NCI-H1092 (cell line): ENCODE results near the gene PPP1R3C.

Experiments
- DNase-seq: peaks from one replicate; lab custom pipeline; 2025; lab: John Stamatoyannopoulos, UW

Gene PPP1R3C

DNA sequence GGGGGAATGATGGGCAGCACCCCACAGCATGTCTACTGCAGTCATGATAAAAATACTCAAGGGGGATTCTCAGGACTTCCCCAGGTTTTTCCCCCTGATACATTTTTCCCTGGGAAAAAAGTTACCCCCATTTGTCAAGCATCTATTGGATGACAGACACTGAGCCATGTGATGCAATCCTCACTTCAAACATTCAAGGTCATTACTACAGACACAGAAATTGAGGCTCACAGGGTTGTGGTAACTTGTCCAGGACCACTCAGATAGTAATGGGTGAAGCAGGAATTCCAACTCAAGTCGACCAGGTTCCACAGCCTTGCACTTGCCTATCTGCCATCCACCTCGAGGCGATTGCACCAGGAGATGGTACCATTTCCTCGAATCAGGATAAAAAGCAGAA lies 31.7 kb downstream of the PPP1R3C start:
- DNase-seq = no peak

DNA sequence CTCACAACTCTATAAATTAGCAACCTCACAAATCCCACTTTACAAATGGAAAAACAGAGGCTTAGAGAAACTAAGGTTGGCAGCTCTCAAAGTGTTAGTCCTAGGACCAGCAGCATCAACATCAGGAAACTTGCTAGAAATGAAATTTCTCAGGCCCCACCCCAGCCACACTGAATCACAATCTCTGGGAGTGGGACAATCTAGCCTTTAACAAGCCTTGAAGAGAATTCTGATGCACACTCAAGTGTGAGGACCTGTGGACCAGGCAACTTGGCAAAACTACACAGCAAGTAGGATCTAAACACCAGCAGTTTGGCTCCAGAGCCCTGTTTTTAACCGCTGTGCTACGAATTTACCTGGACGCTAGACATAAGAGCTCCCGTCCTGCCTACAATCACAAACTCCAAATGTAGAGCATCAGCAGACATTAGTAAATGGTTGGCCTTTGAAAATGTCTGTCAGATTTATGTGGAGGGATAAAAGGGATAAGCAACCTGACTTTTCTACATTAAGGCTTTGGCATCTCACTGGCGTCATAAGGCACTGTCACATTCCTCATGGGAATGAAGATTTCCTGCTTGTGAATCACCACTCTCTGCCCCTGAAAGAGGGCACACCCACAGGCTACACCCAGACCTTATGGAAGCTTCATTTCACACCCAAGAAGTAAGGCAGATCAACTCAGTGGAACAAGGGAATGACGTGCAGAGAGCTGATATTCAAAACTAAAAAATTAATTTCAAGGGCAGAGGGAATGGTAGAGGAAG lies 34.5 kb downstream of the PPP1R3C start:
- DNase-seq = no peak

DNA sequence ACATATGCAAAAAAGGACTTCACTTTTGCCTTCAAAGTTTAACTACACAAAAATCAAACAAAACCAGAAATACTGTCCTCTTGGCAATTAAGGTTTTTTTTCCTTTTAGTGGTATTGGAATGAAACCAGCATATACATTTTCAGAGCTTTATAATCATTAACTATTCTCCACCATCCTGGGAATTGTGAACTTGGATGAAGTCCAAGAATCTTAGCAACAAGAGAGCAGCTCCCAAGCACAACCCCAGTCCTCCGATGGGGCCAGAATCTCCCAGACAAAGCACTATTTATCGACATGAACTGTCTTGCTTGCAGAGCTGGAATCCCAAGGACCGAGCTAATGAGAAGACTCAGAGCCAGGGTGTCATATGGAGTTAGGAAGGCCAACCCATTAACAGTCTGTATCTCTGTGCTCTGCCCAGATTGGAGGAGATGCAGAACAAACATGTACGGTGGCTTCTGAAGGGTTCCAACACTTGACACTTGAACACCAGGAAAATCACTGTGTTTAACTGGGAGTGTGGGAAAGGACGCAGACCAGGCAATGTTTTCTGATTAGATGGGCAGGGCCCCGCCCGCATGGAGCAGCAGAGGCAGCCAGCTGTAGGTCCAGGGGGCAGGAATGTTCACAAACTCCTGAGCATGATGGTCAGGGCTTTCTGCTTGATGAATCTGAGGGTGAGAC lies 35.5 kb downstream of the PPP1R3C start:
- peak; percentile 28 for DNase-seq

DNA sequence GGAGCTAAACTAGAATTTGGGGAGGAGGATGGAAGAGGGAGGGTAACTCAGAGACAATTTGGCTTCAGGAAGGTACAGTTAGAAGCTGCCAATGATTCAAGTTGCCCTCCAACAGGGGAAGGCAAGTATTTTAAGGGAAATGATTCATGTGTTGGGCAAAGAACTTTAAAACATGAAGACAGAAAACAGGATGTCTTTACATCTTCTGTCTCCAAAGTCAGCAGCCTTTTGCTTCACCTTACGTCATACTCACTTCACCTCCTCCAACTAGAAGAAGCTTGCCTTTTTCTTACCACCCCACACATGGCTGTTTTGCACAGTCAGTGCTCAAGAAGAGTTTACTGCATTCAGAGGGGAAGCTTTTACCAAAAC lies 36.1 kb downstream of the PPP1R3C start:
- no peak for DNase-seq

DNA sequence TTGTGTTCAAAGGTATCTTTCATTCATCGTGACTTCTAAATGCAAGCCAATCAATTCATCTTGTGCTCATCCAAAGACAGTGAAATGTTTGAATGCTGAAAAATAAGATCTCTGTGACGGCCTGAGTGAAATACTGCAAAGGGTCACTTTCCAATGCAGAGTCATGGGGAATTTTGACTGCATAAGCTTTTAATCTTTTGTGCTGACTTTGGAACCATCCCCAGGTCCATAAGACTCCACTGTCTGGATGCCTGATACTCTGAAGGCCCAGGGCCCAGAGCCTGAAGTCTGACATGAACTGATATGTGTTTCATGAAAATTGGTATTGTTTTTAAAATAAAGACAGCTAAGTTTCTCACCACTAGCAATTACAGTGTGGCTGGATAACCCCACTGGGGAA lies 39.0 kb downstream of the PPP1R3C start:
- no peak for DNase-seq

DNA sequence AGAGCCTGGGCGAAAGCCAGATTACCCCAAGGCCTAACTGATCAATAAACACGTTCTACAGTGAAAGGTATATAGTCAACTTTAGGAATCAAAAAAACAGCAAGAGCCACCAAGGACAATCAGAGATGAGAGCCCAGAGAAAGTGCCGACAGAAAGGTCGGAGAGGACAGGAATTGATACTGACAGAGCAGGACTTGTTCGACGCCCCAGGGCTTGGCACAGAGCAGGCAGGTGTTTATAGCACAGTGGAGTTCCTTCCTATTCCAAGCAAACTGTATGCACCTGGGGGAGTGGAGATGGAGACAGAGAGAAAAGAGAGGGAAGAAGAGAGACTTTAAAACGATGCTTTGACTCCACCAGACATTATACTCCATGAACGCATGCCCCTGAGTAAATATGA lies 39.5 kb downstream of the PPP1R3C start:
- no peak for DNase-seq

DNA sequence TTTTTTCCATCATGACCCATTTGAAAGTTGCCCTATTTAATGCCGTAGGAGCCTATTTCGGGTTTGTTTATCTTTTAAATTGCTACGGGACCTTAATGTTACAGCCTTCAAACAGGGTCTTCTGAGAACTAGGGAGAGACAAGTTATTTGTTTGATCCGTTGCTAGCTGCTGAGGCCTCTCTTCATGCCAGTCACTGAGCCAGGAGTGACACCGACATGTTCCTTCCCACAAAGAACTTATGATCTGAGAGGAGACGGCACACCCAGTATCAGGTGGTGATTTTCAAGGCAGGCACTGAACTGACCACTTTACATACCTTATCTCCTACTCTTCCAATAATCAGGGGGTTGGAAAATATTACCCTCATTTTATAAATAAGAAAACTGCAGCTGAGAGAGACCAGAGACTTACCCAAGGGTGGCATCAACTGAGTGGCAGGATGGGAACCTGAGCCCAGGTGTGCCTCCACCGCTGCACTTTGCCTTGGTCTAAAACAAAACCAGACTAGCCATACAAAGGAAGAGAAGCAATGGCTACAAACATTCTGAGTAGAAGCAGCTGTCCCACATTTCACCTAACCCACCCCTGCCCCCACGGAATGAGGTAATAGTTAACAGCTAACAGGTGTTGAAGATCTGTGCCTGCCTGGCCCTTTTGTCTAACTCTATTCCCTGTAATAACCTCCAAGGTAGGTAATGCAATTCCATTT lies 40.5 kb downstream of the PPP1R3C start:
- no peak for DNase-seq

DNA sequence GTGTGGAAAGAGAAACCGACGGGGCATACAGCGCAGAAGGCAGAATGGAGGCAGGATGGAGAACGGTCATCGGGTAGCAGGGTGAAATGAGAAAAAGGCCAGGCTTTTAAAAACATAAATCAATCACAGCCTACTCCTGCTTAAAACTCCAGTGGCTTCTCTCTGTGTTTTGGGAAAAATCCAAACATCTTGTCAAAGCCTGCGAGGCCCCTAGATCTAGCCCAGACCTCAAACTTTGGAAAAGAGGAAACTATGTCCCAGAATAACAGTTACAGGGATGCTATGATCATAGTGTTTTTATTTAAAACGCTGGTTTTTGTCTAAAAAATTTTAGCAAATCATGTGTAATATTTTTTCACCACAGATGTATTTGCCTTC lies 41.1 kb downstream of the PPP1R3C start:
- DNase-seq = no peak

DNA sequence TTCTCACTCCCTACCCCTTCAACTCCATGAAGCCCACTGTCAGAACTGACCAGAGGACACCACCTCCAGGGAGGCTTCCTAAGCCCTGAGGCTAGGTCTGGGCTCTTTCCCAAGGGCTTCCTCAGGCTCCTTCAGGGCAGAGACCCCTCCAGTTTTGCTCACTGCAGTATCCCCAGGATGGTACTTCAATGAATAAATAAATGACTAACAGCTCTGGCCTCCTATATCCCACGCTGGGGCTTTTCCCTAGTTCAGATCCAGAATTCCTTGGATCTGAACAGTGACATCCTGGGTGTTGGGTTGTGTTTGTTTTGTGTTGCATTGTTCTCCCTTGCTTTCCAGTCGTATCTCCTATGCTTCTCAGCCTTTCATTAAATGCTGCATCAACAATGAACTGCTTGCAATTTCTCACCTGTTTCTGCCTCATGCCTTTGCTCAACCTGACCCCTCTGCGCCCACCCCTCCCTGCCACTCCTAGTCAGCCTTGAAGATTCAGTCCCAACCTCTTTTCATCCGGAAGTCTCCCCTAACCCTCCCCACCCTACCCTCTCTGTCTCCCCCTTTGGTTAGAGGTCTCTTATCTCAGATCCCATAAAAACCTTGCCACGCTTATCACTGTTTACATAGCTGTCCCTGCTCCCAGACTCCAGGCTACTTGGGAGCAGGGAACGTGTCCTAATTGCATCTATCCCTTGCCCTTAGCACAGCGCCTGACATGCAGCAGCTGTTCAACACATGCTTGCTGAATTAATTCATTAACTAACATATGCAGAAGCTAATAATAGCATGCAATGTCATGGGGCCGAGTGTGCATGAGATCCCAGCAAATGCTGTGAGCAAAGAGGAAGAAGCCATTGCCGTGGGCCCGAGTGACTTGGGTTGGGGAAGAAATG lies 41.7 kb downstream of the PPP1R3C start:
- DNase-seq = peak; percentile 12

DNA sequence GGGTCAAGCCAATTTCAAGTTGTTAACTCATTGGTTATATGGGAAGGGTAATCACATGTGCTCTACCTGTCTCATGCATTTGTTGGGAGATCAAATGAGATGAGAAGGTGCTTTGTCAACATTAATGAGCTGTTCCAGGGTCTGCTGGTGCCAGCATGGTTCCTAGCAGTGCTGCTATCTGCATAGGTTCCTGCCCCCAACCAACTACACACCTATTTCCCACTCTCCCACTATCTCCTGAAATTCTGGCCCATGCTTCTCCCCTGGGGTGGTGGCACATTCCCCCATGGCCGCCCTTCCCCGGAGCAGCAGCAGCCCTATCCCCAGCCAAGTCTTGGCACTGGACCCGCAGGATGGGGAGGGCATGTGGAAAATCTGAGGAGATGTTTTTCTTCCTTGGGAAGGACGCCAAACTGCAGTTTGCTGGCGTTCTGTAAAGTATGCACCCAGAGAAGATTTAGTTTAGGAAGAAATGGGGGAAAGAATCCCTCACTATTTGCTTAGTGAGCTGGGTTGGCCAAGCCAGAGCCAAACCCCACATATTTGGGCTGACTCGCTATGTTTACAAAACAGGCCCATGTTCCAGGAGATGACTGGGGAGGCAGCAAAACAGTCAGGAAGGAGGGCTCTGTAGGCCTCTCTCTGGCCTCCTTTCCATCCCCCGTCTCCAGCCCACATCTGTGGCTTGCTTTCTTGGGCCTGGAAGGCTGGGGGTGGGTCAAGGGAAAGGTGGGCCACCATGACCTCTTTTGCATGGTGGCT lies 42.5 kb downstream of the PPP1R3C start:
- no peak for DNase-seq

DNA sequence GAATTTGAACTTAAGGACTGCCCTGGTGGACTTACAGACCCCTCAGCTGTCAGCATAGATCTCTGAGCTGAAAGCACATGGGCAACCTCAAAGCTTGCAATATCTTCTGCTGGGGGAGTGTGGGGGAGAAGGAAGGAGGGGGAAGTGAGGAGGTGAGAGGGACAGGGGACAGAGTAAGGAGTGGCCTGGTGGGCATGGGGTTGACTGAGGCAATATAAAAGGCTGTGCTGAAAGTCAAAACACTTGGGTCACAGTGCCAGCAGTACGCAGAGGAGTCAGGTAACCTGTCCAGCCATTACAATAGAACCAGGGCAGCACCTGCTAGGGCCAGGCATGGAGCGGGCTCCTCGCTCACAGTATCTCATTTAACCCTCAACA lies 43.2 kb downstream of the PPP1R3C start:
- no peak for DNase-seq

DNA sequence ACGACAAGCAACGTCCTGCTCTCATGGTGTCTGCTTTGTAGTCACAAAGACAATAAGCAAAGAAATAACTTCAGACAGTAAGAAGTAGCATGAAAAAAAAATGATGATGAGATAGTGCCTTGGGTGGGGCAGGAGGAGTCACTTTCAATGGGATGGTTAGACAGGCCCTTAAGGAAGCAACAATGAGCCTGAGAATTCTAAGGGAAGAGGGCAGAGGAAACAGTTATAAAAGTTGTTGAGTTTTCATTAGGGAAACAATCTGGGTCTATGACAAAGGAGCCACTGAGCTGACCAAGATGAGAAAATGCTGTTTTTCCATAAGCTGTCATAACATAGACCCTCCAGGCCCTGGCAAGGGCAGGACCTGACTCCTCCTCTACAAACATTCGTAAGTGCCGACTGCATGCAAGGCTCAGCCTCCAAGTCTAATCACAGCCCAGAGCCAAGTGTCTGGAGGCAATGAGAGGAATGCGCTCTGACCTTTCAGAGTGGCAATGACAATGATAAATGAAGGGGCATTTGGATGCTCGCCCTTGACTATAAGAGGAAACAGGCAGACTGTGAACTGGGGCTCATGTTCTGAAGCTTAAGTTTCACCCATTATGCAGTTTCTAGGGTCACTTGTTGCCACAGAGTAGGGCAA lies 43.7 kb downstream of the PPP1R3C start:
- DNase-seq = no peak

DNA sequence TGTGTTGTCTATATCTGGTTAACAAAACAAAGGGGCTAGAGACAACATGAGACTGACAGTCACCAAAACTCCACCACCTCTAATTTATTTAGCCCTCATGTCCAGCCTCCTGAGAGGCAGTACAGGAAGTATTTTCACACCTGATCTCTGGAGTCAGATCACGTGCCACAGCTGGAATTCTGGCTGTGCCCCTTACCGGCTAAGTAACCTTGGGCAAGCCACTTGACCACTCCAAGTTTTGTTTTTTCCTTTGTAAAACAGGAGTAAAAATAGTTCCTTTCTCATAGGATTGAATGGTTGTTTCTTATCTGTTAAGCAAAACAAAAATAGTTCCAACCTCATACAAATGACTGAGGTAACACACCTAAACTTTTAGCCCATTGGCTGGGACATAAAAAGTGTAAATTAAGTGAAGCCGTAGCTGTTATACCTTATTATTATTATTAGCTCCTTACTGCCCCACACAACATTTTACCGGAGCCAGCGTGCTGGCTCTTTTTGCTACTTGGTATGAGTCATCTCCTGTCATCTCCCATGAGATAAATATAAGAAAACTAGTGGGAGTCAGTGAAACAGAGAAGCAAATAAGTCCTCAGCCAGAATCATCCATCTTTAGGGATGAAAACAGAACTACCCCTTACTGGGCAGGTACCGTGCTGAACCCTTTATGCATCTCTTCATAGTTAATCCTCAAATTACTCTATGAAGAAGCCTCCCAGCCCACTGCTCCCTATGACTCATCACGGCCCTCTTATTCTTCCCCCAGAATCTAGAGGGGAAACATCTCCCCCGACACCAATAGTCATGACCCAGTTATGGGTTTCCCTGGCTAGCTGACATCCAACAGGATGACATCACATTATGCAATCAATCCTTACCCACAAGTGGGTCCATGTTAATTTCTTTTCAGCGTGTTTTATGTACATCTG lies 44.9 kb downstream of the PPP1R3C start:
- no peak for DNase-seq

DNA sequence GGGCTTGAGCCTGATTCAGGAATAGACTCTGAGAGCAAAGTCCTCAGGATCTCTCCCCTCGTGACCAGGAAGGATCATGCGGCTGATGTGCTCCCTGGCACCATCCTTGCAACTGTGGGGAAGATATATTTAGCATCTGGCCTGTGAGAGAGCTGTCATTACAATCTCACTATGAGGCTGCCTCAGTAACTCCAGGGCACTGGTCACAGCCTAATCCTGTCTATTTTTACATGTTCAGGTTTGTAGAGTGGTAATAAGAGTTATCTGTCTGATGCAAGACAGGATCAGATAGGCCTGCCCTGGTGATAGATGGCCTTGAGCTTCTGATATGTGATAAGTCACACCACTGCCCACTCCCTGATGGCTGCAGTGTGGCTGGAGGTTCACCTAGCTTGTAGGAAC lies 50.7 kb downstream of the PPP1R3C start:
- no peak for DNase-seq

DNA sequence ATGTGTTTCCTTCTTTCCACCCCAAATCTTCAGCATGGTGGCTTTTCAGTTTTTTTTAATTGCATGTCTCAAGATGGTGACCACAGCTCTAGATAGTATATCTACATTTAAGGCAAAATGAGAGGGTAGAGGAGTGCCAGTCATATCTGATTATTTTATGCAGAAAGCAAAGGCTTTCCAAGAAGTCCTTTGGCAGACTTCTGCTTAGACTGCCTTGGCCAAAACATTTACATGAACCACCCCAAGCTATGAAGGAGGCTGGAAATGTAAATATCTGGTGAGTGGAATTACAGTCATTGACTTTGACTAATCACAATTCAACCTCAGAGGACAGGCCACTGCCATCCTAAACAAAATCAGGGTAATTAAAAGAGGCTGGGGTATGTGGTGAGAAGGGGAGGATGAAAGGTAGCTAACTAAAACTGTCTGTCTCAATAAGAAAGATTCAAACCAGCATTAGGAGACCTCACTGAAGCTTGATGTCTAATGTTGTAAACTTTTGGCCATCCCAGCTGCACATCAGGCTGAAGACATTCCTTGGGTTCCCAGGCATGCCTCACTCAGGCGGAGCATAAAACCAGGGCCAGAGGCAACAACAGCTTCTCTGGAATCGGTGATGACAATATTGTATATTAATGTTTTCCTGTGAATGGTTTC lies 53.4 kb downstream of the PPP1R3C start:
- no peak for DNase-seq
